NCI-H510A (cell line): ENCODE data around the gene SEC24D.

ENCODE experiments used
- DNase-seq: peaks from one replicate; lab custom pipeline; 2025; lab: John Stamatoyannopoulos, UW

The SEC24D gene

GRCh38 chr4:118773429-118773792 is 62.5 kb downstream of the SEC24D start:
- DNase-seq: no peak

- DNase-seq: no peak
Observed at GRCh38 chr4:118772767-118773428, 63.0 kb downstream of the SEC24D start.

GRCh38 chr4:118772081-118772766 is 63.7 kb downstream of the SEC24D start:
- no peak for DNase-seq

GRCh38 chr4:118770741-118771187 is 65.2 kb downstream of the SEC24D start:
- DNase-seq: no peak

GRCh38 chr4:118769161-118769560 is 66.8 kb downstream of the SEC24D start:
- DNase-seq: no peak

- DNase-seq: no peak
Observed at GRCh38 chr4:118767109-118767508, 68.8 kb downstream of the SEC24D start.

GRCh38 chr4:118765399-118765798 is 70.5 kb downstream of the SEC24D start:
- no peak for DNase-seq

GRCh38 chr4:118762730-118763477 is 73.0 kb downstream of the SEC24D start:
- DNase-seq: no peak

GRCh38 chr4:118762155-118762554 is 73.8 kb downstream of the SEC24D start:
- no peak for DNase-seq

GRCh38 chr4:118761397-118762016 is 74.4 kb downstream of the SEC24D start:
- DNase-seq: no peak

- no peak for DNase-seq
Observed at GRCh38 chr4:118760493-118760892, 75.4 kb downstream of the SEC24D start.

GRCh38 chr4:118760092-118760491 is 75.8 kb downstream of the SEC24D start:
- no peak for DNase-seq

GRCh38 chr4:118759481-118759880 is 76.4 kb downstream of the SEC24D start:
- no peak for DNase-seq

- DNase-seq: no peak
Observed at GRCh38 chr4:118758293-118758692, 77.6 kb downstream of the SEC24D start.

- no peak for DNase-seq
Observed at GRCh38 chr4:118757761-118758251, 78.1 kb downstream of the SEC24D start.

GRCh38 chr4:118756958-118757357 is 79.0 kb downstream of the SEC24D start:
- no peak for DNase-seq

- DNase-seq: no peak
Observed at GRCh38 chr4:118756429-118756828, 79.5 kb downstream of the SEC24D start.

- no peak for DNase-seq
Observed at GRCh38 chr4:118755438-118756226, 80.3 kb downstream of the SEC24D start.

GRCh38 chr4:118754890-118755289 is 81.0 kb downstream of the SEC24D start:
- no peak for DNase-seq

GRCh38 chr4:118753685-118754084 is 82.2 kb downstream of the SEC24D start:
- no peak for DNase-seq

- no peak for DNase-seq
Observed at GRCh38 chr4:118753096-118753495, 82.8 kb downstream of the SEC24D start.

GRCh38 chr4:118752551-118752950 is 83.4 kb downstream of the SEC24D start:
- no peak for DNase-seq
